HepG2 (cell line): ENCODE results near the gene CDHR4. TPM values are rescaled to one million over a fixed set of nuclear protein-coding genes. Genes with fewer than 3 reads are reported as not detected.

Source experiments
- BRD4 ChIP-seq: sonication (generic); formaldehyde crosslinking; IDR thresholded peaks from 2 replicates; pipeline ENCODE4 v1.4.0; 2020; ENCODE audit warnings: missing genetic modification reagents
- CEBPG ChIP-seq: IDR thresholded peaks from 2 replicates; pipeline ENCODE4 v1.6.1; 2016
- EED ChIP-seq: sonication (generic); formaldehyde crosslinking; IDR thresholded peaks from 2 replicates; pipeline ENCODE4 v1.5.0; 2020; ENCODE audit warnings: mild to moderate bottlenecking, missing genetic modification reagents
- EP300 ChIP-seq, 3 experiments: sonication (generic) in 1 of 3; formaldehyde crosslinking in 1 of 3; IDR thresholded peaks; 2 replicates each; pipeline versions ENCODE4 v1.5.1 to v1.6.1; 2011 to 2020; ENCODE audit warnings: low read depth in 2 of 3, low read length in 2 of 3, borderline replicate concordance in 1 of 3, improper control_type of control experiment in 1 of 3, mild to moderate bottlenecking in 1 of 3, missing genetic modification reagents in 1 of 3, moderate library complexity in 1 of 3
- FOSL2 ChIP-seq: sonication (generic); formaldehyde crosslinking; IDR thresholded peaks from 2 replicates; pipeline ENCODE4 v1.4.0; 2020; ENCODE audit warnings: missing genetic modification reagents
- GATAD2A ChIP-seq: IDR thresholded peaks from 2 replicates; pipeline ENCODE4 v1.6.1; 2016
- HNF4A ChIP-seq: sonication (generic); formaldehyde crosslinking; IDR thresholded peaks from 2 replicates; pipeline ENCODE4 v1.4.0; 2020; ENCODE audit warnings: missing genetic modification reagents
- HOXA7 ChIP-seq: sonication (generic); formaldehyde crosslinking; IDR thresholded peaks from 2 replicates; pipeline ENCODE4 v1.8.1; 2022; ENCODE audit warnings: mild to moderate bottlenecking, missing genetic modification reagents, moderate library complexity
- IRX3 ChIP-seq: sonication (generic); formaldehyde crosslinking; IDR thresholded peaks from 2 replicates; pipeline ENCODE4 v1.8.1; 2023; ENCODE audit warnings: mild to moderate bottlenecking, low read depth, missing genetic modification reagents, borderline replicate concordance
- KAT7 ChIP-seq: IDR thresholded peaks from 2 replicates; pipeline ENCODE4 v1.6.1; 2018; ENCODE audit warnings: borderline replicate concordance, missing compliant biosample characterization
- NFAT5 ChIP-seq: sonication (generic); formaldehyde crosslinking; IDR thresholded peaks from 2 replicates; pipeline ENCODE4 v1.4.0; 2020; ENCODE audit warnings: missing genetic modification reagents
- NFIB ChIP-seq: sonication (generic); formaldehyde crosslinking; IDR thresholded peaks from 2 replicates; pipeline ENCODE4 v1.9.0; 2021; ENCODE audit warnings: missing genetic modification reagents, mild to moderate bottlenecking, borderline replicate concordance
- RXRB ChIP-seq: IDR thresholded peaks from 2 replicates; pipeline ENCODE4 v1.6.1; 2016; ENCODE audit warnings: borderline replicate concordance, missing genetic modification reagents, missing compliant biosample characterization
- SIN3B ChIP-seq: fragments of 150-350 bp; IDR thresholded peaks from 2 replicates; pipeline ENCODE4 v1.6.1; 2014; ENCODE audit warnings: low read length
- SMAD3 ChIP-seq: sonication (generic); formaldehyde crosslinking; IDR thresholded peaks from 2 replicates; pipeline ENCODE4 v1.4.0; 2020; ENCODE audit warnings: missing genetic modification reagents
- SOX6 ChIP-seq, 2 experiments: fragments of 450-650 bp in 1 of 2; sonication (generic) in 1 of 2; formaldehyde crosslinking in 1 of 2; IDR thresholded peaks; 2 replicates each; pipeline versions ENCODE4 v1.4.0 to v1.6.1; 2017 to 2020; ENCODE audit warnings: antibody characterized with exemption in 1 of 2, mild to moderate bottlenecking in 1 of 2, missing genetic modification reagents in 1 of 2
- SRF ChIP-seq: IDR thresholded peaks from 2 replicates; pipeline ENCODE4 v1.6.1; 2011; ENCODE audit warnings: mild to moderate bottlenecking, low read depth, low read length, moderate library complexity
- WIZ ChIP-seq: sonication (generic); formaldehyde crosslinking; IDR thresholded peaks from 2 replicates; pipeline ENCODE4 v1.5.1; 2020; ENCODE audit warnings: mild to moderate bottlenecking, missing genetic modification reagents
- ZBTB38 ChIP-seq: sonication (generic); formaldehyde crosslinking; IDR thresholded peaks from 2 replicates; pipeline ENCODE4 v1.5.1; 2020; ENCODE audit warnings: mild to moderate bottlenecking, missing genetic modification reagents
- ZFP36L2 ChIP-seq: sonication (generic); formaldehyde crosslinking; IDR thresholded peaks from 2 replicates; pipeline ENCODE4 v1.4.0; 2020; ENCODE audit warnings: missing genetic modification reagents
- ZMYM3 ChIP-seq: sonication (generic); formaldehyde crosslinking; IDR thresholded peaks from 2 replicates; pipeline ENCODE4 v1.5.1; 2020; ENCODE audit warnings: mild to moderate bottlenecking, missing genetic modification reagents
- ZNF101 ChIP-seq: sonication (generic); formaldehyde crosslinking; IDR thresholded peaks from 2 replicates; pipeline ENCODE4 v1.4.0; 2020; ENCODE audit warnings: mild to moderate bottlenecking, low read depth, missing genetic modification reagents, borderline replicate concordance
- ZNF468 ChIP-seq: sonication (generic); formaldehyde crosslinking; IDR thresholded peaks from 2 replicates; pipeline ENCODE4 v1.8.0; 2022; ENCODE audit warnings: mild to moderate bottlenecking, moderate library complexity, missing genetic modification reagents
- ZNF567 ChIP-seq: sonication (generic); formaldehyde crosslinking; IDR thresholded peaks from 2 replicates; pipeline ENCODE4 v1.8.1; 2023; ENCODE audit warnings: mild to moderate bottlenecking, missing genetic modification reagents, borderline replicate concordance
- ZNF644 ChIP-seq: IDR thresholded peaks from 2 replicates; pipeline ENCODE4 v1.6.1; 2016; ENCODE audit warnings: low read depth
- ZSCAN22 ChIP-seq: sonication (generic); formaldehyde crosslinking; IDR thresholded peaks from 2 replicates; pipeline ENCODE4 v1.4.0; 2020; ENCODE audit warnings: mild to moderate bottlenecking, missing genetic modification reagents
- polyA plus RNA-seq, 8 experiments: library from polyadenylated mRNA; depleted of rRNA in 3 of 8; stranded (reverse) in 7 of 8; unstranded in 1 of 8; fragments of >200 nt; fragmentation: Illumina TruSeq in 4 of 8; extraction: Trizol in 4 of 8; gene quantifications; 2 replicates each; pipeline versions ENCODE4 v1.2.1 to v1.2.3, GENCODE V29; 2011 to 2016; ENCODE audit warnings: low read depth in 4 of 8, missing spikeins in 1 of 8, mixed read lengths in 1 of 8; ENCODE audit not compliant: insufficient read depth in 1 of 8
- total RNA-seq, 5 experiments: library from RNA; depleted of rRNA; stranded (reverse); fragments of >200 nt; fragmentation: Illumina TruSeq; extraction: Trizol; gene quantifications; 2 replicates each; pipeline ENCODE4 v1.2.3, GENCODE V29; 2016; ENCODE audit warnings: low read depth in 1 of 5
- TF ChIP-seq, protein P1 (sequence below): sonication (generic); formaldehyde crosslinking; IDR thresholded peaks from 2 replicates; pipeline ENCODE4 v1.5.1; 2020; ENCODE audit warnings: missing genetic modification reagents, mild to moderate bottlenecking, borderline replicate concordance

CDHR4 gene
- total and polyA plus RNA-seq, 2 of the 13 experiments (the other 11 are each of a cell fraction or from before 2014, with no cell fraction given): 0.21 TPM; not detected in 1

DNA sequence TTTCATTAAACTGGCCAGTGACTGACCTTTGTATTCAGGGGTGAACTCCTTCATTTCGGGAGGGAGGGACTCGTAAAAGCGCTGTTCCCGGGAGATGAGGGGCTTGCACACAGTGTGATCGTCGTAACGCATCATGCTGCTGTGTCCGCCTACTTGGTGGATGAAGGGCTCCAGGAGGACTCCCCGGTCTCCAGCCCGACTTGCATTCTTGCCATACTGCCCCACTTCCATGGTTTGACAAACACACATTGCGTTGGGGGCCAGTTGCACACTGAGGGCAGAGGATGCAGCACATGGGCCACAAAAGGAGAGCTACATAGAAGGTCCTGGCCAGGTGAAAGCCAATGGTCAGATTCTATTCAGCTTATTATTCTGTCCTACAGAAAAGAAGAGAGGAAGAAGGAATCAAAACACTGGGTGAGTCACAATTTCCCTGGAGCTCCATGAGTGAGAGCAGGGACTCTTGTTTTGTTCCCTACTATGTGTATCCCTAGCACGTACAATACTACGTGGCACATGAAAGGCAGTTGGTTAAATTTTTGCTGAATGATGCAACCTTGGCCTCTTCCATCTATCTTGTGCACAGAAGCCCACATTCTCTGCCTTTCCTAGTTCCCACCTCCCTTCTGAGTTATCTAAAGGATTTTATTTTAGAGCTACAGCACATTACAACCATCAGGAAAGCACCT, 51.7 kb downstream of the CDHR4 start (continued):
- TF ChIP-seq NFAT5 (CRISPR knock-in tag) (no peak), BRD4 (CRISPR knock-in tag) (no peak), SIN3B (no peak), ZNF644 (no peak; the same call in 1 of the 2 replicates), ZNF468 (CRISPR knock-in tag) (no peak), ZFP36L2 (no peak), SRF (no peak), EP300 (IDR thresholded peaks at IDR 0.05; ENCODE audit: low read depth in 2 of 2, low read length in 2 of 2) (peak in 1 of 2 experiments; percentile 31; a peak in 1 of 4 replicates), EP300 (CRISPR knock-in tag; IDR thresholded peaks at IDR 0.05; ENCODE audit: borderline replicate concordance) (no peak), IRX3 (CRISPR knock-in tag) (no peak), KAT7 (CRISPR knock-in tag) (no peak), ZNF567 (no peak), ZBTB38 (peak; percentile 59; the same call in 1 of the 2 replicates), NFIB (CRISPR knock-in tag) (no peak), SOX6 (IDR thresholded peaks at IDR 0.05) (no peak), SOX6 (CRISPR knock-in tag; IDR thresholded peaks at IDR 0.05) (no peak), FOSL2 (CRISPR knock-in tag) (peak; percentile 57), HOXA7 (no peak), WIZ (CRISPR knock-in tag) (no peak), GATAD2A (peak; percentile 60), ZSCAN22 (CRISPR knock-in tag) (peak; percentile 75; the same call in 1 of the 2 replicates), RXRB (CRISPR knock-in tag) (no peak), ZNF101 (no peak), ZMYM3 (CRISPR knock-in tag) (no peak), HNF4A (CRISPR knock-in tag) (peak; percentile 5; the same call in 1 of the 2 replicates), SMAD3 (CRISPR knock-in tag) (no peak), CEBPG (CRISPR knock-in tag) (peak; percentile 91), EED (CRISPR knock-in tag) (no peak)
- TF ChIP-seq, protein P1, sequence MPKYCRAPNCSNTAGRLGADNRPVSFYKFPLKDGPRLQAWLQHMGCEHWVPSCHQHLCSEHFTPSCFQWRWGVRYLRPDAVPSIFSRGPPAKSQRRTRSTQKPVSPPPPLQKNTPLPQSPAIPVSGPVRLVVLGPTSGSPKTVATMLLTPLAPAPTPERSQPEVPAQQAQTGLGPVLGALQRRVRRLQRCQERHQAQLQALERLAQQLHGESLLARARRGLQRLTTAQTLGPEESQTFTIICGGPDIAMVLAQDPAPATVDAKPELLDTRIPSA (CRISPR knock-in tag): no peak
